ENCODE measurements around the gene MAP3K14. TPM values are rescaled to one million over a fixed set of nuclear protein-coding genes. Genes with fewer than 3 reads are reported as not detected.
"Not testable (repeated sequence)": the region's sequence is repeated elsewhere in the genome, so short reads cannot be mapped to it uniquely, and the experiment has no call there.

MAP3K14 gene
- total RNA-seq, 1 donor from 2014 or later, result 6.6 TPM

GRCh38 chr17:45345554-45346215 is 28.9 kb upstream of the MAP3K14 start:
- no peak for TF ChIP-seq CTCF (conservative IDR thresholded peaks at IDR 0.05; ENCODE audit: low read depth, low read length)
- H3K4me3 ChIP-seq (ENCODE audit: low read depth, low read length), result no peak overlapping the region
- DNase-seq (ENCODE audit: low read depth), result no peak

GRCh38 chr17:45345246-45345553 is 28.4 kb upstream of the MAP3K14 start:
- no peak for DNase-seq (ENCODE audit: low read depth)
- TF ChIP-seq CTCF (conservative IDR thresholded peaks at IDR 0.05; ENCODE audit: low read depth, low read length), result no peak

GRCh38 chr17:45343967-45344664 is 27.3 kb upstream of the MAP3K14 start:
- not testable (repeated sequence) for H3K4me3 ChIP-seq (ENCODE audit: low read depth, low read length); DNase-seq (ENCODE audit: low read depth)

More at GRCh38 chr17:45345246-45345553, 28.4 kb upstream of the MAP3K14 start:
- no peak overlapping the region for H3K4me3 ChIP-seq (ENCODE audit: low read depth, low read length)

- DNase-seq (ENCODE audit: low read depth), result no peak
- no peak overlapping the region for H3K4me3 ChIP-seq (ENCODE audit: low read depth, low read length)
- TF ChIP-seq CTCF (conservative IDR thresholded peaks at IDR 0.05; ENCODE audit: low read depth, low read length), result no peak
Observed at GRCh38 chr17:45342871-45343526, 26.2 kb upstream of the MAP3K14 start.

- DNase-seq (ENCODE audit: low read depth), result no peak
- no peak overlapping the region for H3K4me3 ChIP-seq (ENCODE audit: low read depth, low read length)
- no peak for TF ChIP-seq CTCF (conservative IDR thresholded peaks at IDR 0.05; ENCODE audit: low read depth, low read length)
Observed at GRCh38 chr17:45342306-45342705, 25.5 kb upstream of the MAP3K14 start.

GRCh38 chr17:45341533-45342158 is 24.8 kb upstream of the MAP3K14 start:
- no peak overlapping the region for H3K4me3 ChIP-seq (ENCODE audit: low read depth, low read length)
- no peak for TF ChIP-seq CTCF (conservative IDR thresholded peaks at IDR 0.05; ENCODE audit: low read depth, low read length)
- peak; percentile 53 for DNase-seq (ENCODE audit: low read depth)

Measured in epithelial cell of proximal tubule (primary cell).